ENCODE measurements around the gene NELFB.
A peak's percentile ranks its signal among the peaks of the same experiment; 100 is the strongest.

The NELFB gene

GRCh38 chr9:137303151-137303892 lies 48.2 kb downstream of the NELFB start:
- no peak for DNase-seq (ENCODE audit: low read depth in 2 of 2)

- no peak for DNase-seq (ENCODE audit: low read depth in 2 of 2)
These were observed 48.8 kb downstream of the NELFB start for GRCh38 chr9:137303893-137304382.

DNA sequence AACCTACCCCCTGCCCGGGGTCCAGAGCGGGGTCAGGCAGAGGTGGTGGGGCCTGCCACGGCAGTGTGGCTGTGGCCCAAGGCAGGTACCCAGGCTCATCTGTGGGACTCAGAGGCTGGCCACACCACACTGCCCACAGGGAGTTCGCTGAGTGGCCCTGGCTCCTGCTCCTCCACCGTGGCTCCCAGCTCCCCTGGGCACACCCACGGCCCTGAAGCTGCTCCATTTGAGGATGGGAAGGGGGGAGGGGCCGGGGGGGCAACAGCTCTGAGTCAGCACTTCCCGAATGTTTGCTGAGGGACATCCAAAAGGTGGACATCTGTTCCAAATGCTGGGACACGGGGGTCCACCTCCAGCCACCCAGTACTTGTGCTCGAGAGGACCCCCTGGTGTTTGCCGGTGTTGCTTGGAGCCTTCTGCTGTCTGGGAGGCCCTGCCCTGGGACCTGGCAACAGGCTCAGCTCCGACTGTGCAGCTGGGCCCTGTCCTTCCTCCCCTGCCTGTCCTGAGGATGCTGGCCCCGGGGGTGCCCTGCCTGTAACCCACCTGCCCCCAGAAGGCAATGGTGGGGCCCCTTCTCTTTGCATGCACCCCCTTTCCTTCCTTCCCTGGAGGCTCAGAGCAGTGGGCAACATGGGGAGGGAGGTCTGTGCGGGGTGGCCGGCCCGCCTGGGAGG lies 49.4 kb downstream of the NELFB start:
- no peak for DNase-seq (ENCODE audit: low read depth in 2 of 2)

GRCh38 chr9:137305060-137305797 lies 50.1 kb downstream of the NELFB start:
- DNase-seq (ENCODE audit: low read depth in 2 of 2): peak in 1 of 2 experiments; percentile 69

- no peak for DNase-seq (ENCODE audit: low read depth in 2 of 2)
These were observed 50.6 kb downstream of the NELFB start for GRCh38 chr9:137305798-137306065.

DNA sequence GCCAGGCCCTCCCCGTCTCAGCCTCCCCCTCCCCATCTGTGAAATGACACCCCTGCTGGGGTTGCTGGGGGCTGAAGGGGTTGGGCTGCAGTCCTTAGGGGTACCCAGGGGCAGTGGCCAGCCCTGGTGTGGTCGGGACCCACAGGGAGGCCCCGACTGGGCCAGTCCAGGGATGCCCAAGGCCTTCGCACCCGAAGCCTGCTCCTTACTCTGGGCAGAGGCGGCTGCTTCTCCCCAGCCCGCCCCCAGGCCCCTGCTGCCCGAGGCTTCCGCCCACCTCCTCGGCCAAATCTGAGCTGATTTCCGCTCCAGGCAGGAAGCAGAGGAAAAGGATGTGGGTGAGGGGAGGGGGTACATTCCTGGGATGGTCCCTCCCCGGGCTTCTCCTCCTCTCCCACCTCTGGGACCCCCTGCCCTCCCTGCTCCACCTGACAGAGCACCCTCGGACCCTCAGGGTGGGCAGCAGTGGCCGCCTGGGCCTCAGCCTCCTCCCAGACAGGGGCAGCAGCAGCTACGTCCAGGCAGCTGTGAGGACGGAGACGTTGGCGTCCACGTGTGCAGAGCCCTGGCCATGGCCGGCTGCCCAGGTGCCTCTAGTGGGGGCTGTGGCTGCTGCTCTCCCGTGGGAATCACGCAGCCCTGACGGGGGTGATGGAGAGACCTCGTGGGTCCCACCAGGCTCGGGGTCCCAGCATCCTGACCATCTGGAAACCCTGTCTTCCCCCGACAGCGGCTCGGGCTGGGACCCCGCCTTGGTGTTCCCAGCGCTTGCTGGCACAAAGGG lies 51.1 kb downstream of the NELFB start:
- no peak for DNase-seq (ENCODE audit: low read depth in 2 of 2)

DNA sequence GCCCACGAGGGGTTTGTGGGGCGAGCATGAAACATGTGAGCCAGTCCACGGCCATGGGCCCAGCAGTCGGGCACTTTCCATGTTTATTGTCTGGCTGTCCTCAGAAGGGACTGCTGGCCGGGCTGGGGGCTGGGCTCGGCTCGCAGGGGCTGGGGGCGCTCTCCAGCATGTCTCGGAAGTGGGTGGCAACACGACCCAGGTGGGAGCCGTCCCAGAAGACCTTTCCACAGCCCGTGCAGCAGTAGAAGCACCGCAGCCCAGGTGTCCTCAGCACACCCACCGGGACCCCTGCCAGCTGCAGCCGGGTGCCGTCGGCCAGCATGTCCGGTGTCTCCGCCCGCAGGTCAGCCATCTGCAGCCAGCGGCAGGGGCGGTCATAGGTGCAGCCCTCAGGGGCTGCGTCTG lies 51.7 kb downstream of the NELFB start:
- no peak for DNase-seq (ENCODE audit: low read depth in 2 of 2)

- DNase-seq (ENCODE audit: low read depth in 2 of 2): no peak
These were observed 52.3 kb downstream of the NELFB start for GRCh38 chr9:137307255-137308056.

- DNase-seq (ENCODE audit: low read depth in 2 of 2): no peak
These were observed 53.0 kb downstream of the NELFB start for GRCh38 chr9:137308057-137308619.

DNA sequence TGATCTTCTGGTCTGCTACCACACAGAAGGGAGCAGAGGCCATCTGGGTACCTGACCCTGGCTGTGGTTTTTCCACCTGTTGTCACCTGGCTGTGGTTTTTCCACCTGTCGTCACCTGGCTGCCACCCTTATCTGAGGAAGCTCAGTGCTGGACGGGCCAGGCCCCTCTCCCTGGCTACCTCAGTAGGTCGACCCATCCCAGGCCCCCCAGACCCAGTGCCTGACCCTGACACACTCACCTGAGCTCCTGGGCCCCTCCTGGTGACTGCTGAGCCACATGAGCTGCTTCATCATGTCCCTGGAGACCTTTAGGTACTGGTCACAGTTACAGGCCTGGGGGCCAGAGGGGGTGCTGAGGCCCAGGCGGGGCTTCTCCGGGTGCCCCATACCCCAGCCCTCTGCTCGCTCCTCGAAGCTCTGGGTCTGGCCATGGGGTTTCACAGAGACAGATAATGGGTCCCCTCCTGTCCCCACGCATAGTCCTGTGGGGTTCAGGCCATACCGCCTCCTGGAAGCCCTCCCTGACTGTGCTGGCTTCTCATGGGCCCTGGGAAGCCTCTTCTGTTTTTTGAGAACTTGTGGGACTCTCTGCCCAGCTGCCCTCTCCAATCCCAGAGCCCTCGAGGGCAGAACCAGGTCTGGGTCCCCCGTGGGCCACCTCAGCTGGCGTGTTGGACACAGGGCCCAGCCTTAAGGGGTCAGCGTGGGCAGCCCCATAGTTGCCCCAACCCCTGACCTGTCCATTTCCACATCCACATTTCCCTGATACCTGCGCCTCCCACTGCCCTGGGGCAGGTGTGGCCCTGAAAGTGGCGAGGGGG lies 54.5 kb downstream of the NELFB start:
- DNase-seq (ENCODE audit: low read depth in 2 of 2): no peak

DNA sequence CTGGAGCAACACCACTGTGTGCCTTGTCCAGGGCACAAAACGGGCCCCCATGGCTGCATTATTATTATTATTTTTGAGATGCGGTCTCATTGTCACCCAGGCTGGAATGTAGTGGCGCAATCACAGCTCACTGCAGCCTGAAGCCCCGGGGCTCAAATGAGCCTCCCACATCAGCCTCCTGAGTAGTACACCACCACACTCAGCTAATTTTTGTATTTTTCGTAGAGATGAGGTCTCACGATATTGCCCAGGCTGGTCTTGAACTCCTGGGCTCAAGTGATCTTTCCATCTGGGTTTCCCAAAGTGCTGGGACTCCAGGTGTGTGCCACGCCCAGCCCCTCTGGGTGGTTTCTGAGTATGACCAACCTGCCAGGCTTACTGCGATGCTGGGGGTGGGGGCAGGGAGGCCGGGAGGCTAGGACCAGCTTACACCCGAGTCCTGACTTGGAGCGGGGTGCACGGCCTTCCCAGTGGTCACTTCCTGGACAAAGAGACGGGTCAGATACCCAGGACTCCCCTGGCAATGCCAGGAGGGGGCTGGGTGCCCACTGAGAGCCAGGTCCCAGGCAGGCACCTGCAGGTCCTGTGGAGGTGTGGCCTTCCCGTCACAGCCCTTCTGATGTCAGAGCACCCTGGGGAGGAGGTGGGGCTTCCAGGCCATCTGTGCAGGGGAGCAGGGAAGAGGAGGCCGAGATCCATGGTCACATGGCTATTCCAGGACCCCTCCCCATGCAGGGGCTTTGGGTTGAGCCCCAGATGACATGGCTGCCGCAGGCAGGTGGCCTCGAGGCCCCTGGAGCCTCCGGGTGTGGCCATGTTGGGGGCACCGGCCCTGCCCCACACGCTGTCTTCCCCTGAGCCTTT lies 55.3 kb downstream of the NELFB start:
- no peak for DNase-seq (ENCODE audit: low read depth in 2 of 2)

DNA sequence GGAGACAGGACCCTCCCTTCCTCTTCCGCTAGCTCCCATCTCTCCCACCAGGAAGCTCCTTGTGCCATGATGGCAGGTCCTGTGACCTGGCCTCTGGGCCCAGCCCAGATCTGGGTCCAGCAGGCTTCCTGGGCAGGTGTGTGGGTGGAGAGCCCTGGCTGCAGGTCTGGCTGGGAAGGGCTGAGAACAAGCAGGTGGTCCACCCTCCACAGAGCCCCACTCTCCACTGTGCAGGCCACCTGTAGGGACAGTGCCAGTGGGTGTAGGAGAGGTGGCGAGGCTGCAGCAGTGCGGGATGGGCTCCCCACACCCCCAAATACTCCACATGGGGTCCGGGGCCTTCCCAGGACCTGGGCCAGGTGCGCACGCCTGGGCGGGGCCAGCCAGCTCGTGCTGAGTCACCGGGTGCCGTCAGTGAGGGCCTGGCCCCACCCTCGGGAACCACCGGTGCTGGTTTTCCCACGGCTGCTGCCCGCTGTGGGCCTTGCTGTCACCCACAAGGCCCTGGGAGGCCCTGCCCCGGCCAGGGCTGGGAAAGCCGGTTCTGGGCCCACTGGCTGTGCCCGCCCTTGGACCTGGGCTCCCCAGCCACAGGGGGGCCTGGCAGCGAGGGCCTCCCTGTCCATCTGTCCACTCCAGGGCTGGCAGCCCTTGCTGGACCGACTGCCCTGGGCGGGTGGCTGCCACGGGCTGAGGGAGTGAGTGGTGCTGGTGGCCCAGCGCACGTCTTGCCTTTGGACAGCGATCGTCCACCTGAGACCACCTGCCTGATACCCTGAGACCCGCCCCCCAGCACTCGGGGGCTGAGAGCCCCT lies 56.3 kb downstream of the NELFB start:
- DNase-seq (ENCODE audit: low read depth in 2 of 2): no peak

- DNase-seq (ENCODE audit: low read depth in 2 of 2): no peak
These were observed 57.1 kb downstream of the NELFB start for GRCh38 chr9:137311986-137312851.

DNA sequence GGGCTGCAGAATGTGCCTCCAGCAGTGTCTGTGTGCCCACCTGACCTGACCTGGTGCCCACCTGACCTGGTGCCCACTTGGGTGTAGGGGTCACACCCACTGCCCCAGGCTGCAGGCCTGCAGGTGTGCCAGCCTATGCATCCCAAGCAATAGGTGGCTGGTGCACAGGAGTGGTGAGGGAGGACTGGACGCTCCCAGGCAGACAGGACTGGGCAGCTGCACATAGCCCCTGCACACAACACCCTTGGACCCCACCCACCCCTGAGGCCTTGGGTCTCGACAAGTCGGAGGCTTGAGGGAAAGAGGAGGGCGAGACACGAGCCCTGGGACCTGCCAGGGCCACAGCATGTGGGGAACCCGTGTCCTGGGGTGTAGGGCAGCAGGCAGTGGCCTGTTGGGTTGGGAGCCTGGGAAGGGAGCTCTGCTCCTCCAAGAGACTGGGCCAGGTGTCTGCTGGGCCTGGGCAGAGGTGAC lies 57.8 kb downstream of the NELFB start:
- DNase-seq (ENCODE audit: low read depth in 2 of 2): no peak

DNA sequence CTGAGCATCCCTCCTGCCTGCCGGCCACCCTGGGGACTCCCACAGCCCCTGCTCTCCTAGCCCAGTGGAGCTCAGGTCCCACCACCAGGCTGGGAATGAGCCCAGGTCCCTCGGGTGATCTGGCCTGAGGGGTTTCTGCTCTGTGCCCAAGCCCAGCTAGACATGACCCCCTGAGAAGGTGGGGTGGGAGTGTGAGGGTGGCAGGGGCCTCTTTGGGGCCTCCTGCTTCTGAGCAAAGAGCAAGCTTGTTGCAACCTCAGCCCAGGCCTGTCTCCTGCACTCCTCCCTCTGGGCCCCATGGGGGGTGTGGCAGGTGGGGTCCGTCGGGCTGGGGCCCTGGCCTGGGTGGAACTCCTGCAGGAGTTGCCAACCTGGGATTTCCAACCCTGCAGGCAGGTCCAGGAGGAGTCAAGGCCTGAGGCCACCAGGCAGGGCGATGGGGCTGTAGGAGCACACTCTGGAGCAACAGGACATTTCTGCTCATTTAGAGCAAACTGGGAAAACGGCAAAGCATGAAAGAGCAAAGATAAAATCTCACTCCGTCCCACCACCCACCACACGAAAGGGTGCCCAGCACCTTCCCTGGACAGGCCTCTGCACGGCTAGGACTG lies 58.3 kb downstream of the NELFB start:
- no peak for DNase-seq (ENCODE audit: low read depth in 2 of 2)

DNA sequence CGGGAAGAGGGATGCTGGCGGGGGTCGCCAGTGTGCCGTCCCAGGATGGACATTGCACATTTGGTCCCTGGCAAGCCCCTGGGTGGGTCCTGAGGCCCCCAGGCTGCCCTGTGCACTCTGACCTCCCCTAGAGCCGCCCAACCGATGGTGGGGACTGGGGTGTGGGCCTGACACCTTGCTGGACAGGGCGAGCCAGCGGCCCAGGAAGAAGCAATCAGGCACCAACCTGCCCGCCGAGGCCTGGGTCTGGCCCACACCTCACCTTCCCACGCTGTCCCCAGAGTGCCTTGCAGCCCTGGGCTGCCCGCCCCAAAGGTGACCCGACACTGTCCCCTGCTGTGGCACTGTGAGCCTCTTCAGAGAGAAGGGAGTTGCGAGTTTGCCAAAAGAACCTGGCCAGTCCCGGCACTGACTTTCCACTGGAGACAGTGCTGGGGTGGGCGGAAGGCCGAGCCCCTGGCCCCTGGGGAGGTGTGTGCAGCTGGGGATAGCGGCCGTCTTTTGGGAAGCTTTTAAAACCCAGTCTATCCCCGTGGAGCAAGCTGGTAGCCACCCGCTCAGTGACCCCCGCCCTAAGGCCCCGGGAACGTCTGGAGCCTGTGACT lies 58.9 kb downstream of the NELFB start:
- DNase-seq (ENCODE audit: low read depth in 2 of 2): no peak
